Activated CD8-positive, alpha-beta memory T cell treated with anti-CD3 and anti-CD28 coated beads for 48 hours (primary cell): ENCODE results near the gene CTNS.

Experiments
- DNase-seq, 3 experiments: peaks; one replicate each; pipeline ENCODE4 v3.0.0-alpha.2; 2020; ENCODE audit warnings: low read depth in 2 of 3, low spot score in 2 of 3

Gene CTNS

DNA sequence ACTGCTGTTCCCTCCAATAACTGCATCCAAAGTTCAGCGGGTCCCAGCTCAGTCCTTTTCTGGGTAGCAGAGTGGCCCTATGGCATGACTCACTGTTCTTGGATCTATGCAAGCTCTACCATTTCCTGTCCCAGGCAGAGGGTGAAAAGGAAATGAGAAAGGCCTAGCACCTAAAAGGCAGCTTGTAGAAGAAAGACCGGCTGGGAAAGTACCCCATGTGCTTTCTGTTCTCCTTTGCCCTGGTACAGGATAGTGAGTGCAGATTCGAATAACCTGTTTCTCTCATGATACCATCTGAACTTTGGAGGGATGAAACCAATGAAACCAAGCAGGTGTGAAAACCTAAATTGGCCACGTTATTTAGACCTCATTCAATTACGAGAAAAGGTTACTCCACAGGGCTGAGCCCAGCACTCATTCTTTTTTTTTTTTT, 74.4 kb downstream of the CTNS start:
- DNase-seq = peak in 1 of 3 experiments; percentile 42
